ENCODE results near the gene CACNG4.
A peak's percentile ranks its signal among the peaks of the same experiment; 100 is the strongest.

The CACNG4 gene

GRCh38 chr17:67074781-67075180 lies 110.3 kb downstream of the CACNG4 start:
- H3K36me3 ChIP-seq (ENCODE audit: control insufficient read depth, insufficient read depth, low read length) = peaks cover 2% of the 10 kb centered on the region
- no peak overlapping the region for H3K4me3 ChIP-seq (replicated peaks; ENCODE audit: low read depth, low read length)
- TF ChIP-seq CTCF (IDR thresholded peaks at IDR 0.05; ENCODE audit: insufficient read depth, low read length, poor library complexity, severe bottlenecking) = no peak
- DNase-seq (ENCODE audit: extremely low read depth, insufficient read length) = no peak
- no peaks in the 10 kb centered on the region for H3K27me3 ChIP-seq (replicated peaks; ENCODE audit: control insufficient read depth, insufficient read depth, low read length)

- Histone ChIP-seq H3K27me3 (replicated peaks; ENCODE audit: control insufficient read depth, insufficient read depth, low read length) (no peaks in the 10 kb centered on the region), H3K4me3 (replicated peaks; ENCODE audit: low read depth, low read length) (no peak overlapping the region), H3K36me3 (ENCODE audit: control insufficient read depth, insufficient read depth, low read length) (peaks cover 2% of the 10 kb centered on the region)
- no peak for DNase-seq (ENCODE audit: extremely low read depth, insufficient read length)
- TF ChIP-seq CTCF (IDR thresholded peaks at IDR 0.05; ENCODE audit: insufficient read depth, low read length, poor library complexity, severe bottlenecking) = no peak
Observed at GRCh38 chr17:67076290-67076689, 111.8 kb downstream of the CACNG4 start.

- no peak for TF ChIP-seq CTCF (IDR thresholded peaks at IDR 0.05; ENCODE audit: insufficient read depth, low read length, poor library complexity, severe bottlenecking)
- no peaks in the 10 kb centered on the region for H3K27me3 ChIP-seq (replicated peaks; ENCODE audit: control insufficient read depth, insufficient read depth, low read length)
- DNase-seq (ENCODE audit: extremely low read depth, insufficient read length) = no peak
- no peak overlapping the region for H3K4me3 ChIP-seq (replicated peaks; ENCODE audit: low read depth, low read length)
- peaks cover 2% of the 10 kb centered on the region for H3K36me3 ChIP-seq (ENCODE audit: control insufficient read depth, insufficient read depth, low read length)
Observed at GRCh38 chr17:67078292-67078691, 113.8 kb downstream of the CACNG4 start.

- no peak for TF ChIP-seq CTCF (IDR thresholded peaks at IDR 0.05; ENCODE audit: insufficient read depth, low read length, poor library complexity, severe bottlenecking)
- Histone ChIP-seq H3K27me3 (replicated peaks; ENCODE audit: control insufficient read depth, insufficient read depth, low read length) (no peaks in the 10 kb centered on the region), H3K36me3 (ENCODE audit: control insufficient read depth, insufficient read depth, low read length) (peaks cover 2% of the 10 kb centered on the region), H3K4me3 (replicated peaks; ENCODE audit: low read depth, low read length) (no peak overlapping the region)
- DNase-seq (ENCODE audit: extremely low read depth, insufficient read length) = no peak
Observed at GRCh38 chr17:67079491-67079890, 115.0 kb downstream of the CACNG4 start.

GRCh38 chr17:67080804-67081203 lies 116.3 kb downstream of the CACNG4 start:
- no peak for DNase-seq (ENCODE audit: extremely low read depth, insufficient read length)
- Histone ChIP-seq H3K27me3 (replicated peaks; ENCODE audit: control insufficient read depth, insufficient read depth, low read length) (no peaks in the 10 kb centered on the region), H3K36me3 (ENCODE audit: control insufficient read depth, insufficient read depth, low read length) (peaks cover 2% of the 10 kb centered on the region), H3K4me3 (replicated peaks; ENCODE audit: low read depth, low read length) (no peak overlapping the region)
- no peak for TF ChIP-seq CTCF (IDR thresholded peaks at IDR 0.05; ENCODE audit: insufficient read depth, low read length, poor library complexity, severe bottlenecking)

- peak; percentile 53 for DNase-seq (ENCODE audit: extremely low read depth, insufficient read length)
- no peaks in the 10 kb centered on the region for H3K27me3 ChIP-seq (replicated peaks; ENCODE audit: control insufficient read depth, insufficient read depth, low read length)
- H3K4me3 ChIP-seq (replicated peaks; ENCODE audit: low read depth, low read length) = no peak overlapping the region
- TF ChIP-seq CTCF (IDR thresholded peaks at IDR 0.05; ENCODE audit: insufficient read depth, low read length, poor library complexity, severe bottlenecking) = peak; percentile 48
- peaks cover 2% of the 10 kb centered on the region for H3K36me3 ChIP-seq (ENCODE audit: control insufficient read depth, insufficient read depth, low read length)
Observed at GRCh38 chr17:67082107-67082506, 117.6 kb downstream of the CACNG4 start.
